Measurements from ENCODE around the gene MBD3L2.

DNA sequence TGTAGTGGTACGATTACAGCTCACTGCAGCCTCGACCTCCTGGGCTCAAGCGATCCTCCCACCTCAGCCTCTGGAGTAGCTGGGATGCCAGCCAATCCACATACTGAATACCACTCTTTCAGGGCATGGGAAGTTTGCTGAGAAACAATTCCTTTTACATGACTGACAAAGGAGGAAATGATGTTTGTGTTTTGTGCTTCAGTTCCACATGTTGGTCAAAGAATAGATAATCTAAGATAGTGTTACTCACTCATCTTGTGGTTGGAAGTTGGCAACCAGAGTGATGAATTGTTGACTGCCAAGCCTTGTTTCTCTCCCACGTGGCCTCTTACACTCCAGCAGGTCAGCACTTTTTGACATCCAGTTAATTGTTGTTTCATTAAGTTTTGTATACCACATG lies 35.4 kb upstream of the MBD3L2 start:
- no peak for TF ChIP-seq CTCF (IDR thresholded peaks at IDR 0.05; ENCODE audit: insufficient read depth, low read length, poor library complexity, severe bottlenecking)
- no peak for TF ChIP-seq EZH2phosphoT487 (conservative IDR thresholded peaks at IDR 0.05; ENCODE audit: low read length)
